HL-60 (cell line): ENCODE measurements around the gene MTHFD1L.

Source experiments
- CTCF ChIP-seq: IDR thresholded peaks from one replicate; pipeline ENCODE4 v1.5.1; 2011; ENCODE audit warnings: low read length, control low read depth, inconsistent platforms; ENCODE audit not compliant: insufficient read depth
- GABPA ChIP-seq: IDR thresholded peaks from 2 replicates; pipeline ENCODE4 v1.6.1; 2012; ENCODE audit warnings: low read depth
- POLR2AphosphoS5 ChIP-seq: IDR thresholded peaks from 2 replicates; pipeline ENCODE4 v1.6.1; 2012; ENCODE audit warnings: low read depth
- REST ChIP-seq: IDR thresholded peaks from 2 replicates; pipeline ENCODE4 v1.6.1; 2012; ENCODE audit warnings: low read depth; ENCODE audit not compliant: insufficient replicate concordance

- TF ChIP-seq CTCF (no peak), POLR2AphosphoS5 (no peak), REST (no peak), GABPA (no peak)
These were observed 223.1 kb downstream of the MTHFD1L start for GRCh38 chr6:151088599-151088935.
